Activated CD4-positive, alpha-beta T cell treated with anti-CD3 and anti-CD28 coated beads for 1 hour (primary cell): ENCODE measurements around the gene SH3GL3.

ENCODE experiments used
- DNase-seq: peaks from one replicate; pipeline ENCODE4 v3.0.0-alpha.2; 2020

SH3GL3 gene

DNA sequence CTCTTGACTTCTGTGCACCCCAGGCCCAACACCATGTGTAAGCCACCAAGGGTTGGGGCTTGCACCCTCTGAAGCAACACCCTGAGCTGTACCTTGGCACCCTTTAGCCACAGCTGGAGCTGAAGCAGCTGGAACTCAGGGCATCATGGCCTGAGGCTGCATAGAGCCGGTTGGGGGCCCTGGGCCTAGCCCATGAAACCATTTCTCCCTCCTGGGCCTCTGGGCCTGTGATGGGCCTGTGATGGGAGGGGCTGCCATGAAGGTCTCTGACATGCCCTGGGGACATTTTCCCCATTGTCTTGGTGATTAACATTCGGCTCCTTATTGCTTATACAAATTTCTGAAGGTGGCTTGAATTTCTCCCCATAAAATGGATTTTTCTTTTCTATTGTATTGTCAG, 184.4 kb downstream of the SH3GL3 start:
- no peak for DNase-seq

DNA sequence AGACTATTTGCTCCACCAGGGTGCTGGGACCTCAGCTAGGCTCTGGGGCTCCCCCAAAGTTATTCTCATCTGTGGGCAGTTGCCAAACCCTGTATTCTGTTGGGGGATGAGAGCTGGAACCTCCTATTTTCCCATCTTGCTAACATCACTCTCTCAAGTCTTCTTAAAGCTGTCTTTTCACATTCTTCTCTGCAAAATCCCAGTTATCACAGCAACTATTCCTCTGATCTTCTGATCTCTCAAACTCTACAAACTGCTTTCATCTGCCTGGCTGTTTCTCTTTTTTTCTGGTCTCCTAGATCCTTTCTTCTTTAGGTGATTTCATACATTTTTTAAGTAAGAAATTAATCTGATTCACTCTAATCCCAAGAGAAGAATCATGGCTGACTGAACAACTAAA, 196.1 kb downstream of the SH3GL3 start:
- DNase-seq, result no peak

DNA sequence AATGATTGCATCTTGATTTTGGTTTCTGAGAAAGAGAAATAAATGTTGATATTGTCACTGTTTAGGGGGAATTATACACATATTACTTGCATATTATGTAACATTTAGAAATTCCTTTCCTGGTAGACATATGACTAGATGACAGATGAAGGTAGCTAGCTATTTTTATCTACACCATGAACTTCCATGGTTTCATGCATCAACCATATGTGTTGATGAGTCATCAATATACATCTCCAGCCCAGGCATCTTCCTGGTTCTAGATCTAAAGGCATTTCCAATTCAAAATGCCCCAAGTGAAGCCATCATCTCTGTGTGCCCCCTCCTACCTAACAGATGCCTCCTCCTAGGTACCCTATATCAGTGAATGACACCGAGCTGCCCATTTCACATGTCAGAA, 197.3 kb downstream of the SH3GL3 start:
- DNase-seq, result no peak

DNA sequence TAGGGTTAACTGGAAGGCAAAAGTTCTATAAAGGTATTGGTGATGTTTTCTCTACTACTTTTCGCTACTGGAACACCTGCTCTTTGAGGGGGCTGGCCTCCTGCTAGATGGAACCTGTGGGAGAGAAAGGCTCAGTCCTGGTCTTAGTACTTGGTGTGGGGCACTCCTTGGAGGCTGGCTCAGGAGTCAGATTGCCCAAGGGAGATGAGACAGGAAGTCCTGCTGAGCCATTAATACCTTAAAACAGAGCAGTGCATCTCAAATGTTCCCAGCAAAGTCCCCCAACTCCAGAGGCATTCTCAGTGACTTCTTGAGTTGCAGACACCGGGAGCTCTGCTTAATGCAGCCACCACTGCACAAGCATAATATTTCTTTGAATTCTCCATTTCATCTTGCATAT, 203.7 kb downstream of the SH3GL3 start:
- no peak for DNase-seq

DNA sequence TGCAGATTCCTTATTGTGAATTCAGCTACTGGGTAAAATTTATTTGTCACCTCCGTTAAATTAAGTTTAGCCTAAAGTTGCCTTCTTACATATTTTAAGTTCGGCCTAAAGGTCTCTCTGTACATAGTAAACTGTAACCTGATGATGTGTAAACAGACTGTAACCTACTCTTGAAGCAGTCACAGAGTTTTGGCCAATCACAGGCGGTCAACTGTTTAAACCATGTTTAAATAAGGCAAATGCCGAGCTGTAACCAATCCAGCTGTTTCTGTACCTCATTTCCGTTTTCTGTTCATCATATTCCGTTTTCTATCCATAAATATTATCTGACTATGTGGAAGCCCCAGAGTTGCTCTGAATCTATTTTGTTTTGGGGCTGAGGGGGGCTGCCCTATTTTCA, 204.4 kb downstream of the SH3GL3 start:
- no peak for DNase-seq

DNA sequence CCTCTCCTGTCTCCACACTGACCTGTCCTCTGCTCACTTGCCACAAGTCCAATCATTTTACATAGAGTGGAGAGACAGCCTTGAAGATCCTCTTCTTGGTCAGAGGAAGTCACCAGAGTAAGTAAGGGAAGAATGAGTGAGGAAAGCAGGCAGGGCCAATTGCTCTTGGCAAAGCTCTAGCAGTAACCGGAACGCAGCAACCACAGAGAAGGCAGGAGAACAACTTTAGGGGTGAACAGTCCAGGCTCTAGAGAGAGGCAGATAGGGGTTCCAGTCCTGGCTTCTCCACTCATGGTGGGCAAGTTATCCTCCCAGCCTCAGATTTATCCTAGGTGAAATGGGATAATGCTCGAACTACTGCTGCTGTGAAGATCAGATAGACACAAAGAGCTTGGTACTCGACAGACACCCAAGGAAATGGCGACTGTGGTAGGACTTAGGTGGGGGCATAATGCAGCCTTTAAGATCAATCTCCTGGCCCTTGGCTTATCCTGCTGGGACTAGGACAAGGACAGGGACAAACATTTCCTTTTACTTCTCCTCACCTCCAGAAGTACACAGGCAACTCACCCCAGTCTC, 205.6 kb downstream of the SH3GL3 start:
- DNase-seq, result no peak

DNA sequence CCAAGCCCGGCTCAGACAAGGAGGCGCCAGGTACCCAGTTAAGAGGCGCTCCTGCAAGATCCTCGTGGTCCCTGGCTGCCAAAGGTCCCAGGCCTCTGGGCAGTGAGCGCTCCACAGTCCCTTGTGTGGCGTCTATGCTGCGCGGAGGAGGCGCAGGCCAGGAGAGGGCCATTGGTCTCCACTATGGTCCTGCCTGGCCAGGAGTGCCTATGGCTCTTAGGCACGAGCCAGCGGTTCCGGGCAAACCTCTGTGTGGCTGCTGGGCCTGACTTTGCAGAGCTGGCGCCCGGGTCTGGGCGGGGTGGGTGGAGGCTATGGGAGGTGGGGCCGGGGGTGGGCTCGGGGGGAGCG, 206.1 kb downstream of the SH3GL3 start:
- no peak for DNase-seq

DNA sequence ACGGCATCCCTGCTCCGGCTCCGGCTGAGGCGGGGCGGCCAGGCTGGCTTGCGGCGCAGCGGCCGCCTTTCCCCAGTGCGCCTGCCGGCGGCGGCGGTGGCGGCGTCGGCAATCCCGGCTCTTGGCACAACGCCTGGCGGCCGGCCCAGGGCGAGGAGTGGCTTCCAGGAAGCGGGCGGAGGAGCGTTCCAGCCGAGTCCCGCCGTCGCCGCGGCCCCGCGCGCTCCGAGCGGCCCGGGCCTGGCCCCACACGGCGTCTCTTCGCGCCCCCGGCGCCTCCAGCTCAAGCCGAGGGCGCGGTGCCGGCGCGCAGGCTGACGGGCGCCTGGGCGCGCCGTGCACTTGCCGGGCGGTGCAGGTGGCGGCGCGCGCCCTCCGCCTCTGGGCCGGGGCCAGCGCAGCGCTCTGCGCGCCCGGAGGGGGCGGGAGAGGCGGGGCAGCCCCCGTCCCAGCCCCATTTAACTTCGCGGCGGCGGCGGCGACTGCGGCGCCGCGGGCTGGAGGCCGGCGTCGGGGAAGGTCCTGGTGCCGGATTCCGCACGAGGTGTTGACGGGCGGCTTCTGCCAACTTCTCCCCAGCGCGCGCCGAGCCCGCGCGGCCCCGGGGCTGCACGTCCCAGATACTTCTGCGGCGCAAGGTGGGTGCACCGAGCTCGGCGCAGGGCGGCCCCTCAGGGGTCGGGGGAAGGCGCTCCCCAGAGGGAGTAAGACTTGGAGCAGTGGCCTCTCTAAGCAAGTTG, 206.7 kb downstream of the SH3GL3 start, which contains the start of gene ADAMTSL3:
Gene ADAMTSL3, plus strand, starts transcription at position 485 of the 740 bp plus-strand sequence. CDS start 1,639 bp downstream, outside the sequence.
- no peak for DNase-seq

DNA sequence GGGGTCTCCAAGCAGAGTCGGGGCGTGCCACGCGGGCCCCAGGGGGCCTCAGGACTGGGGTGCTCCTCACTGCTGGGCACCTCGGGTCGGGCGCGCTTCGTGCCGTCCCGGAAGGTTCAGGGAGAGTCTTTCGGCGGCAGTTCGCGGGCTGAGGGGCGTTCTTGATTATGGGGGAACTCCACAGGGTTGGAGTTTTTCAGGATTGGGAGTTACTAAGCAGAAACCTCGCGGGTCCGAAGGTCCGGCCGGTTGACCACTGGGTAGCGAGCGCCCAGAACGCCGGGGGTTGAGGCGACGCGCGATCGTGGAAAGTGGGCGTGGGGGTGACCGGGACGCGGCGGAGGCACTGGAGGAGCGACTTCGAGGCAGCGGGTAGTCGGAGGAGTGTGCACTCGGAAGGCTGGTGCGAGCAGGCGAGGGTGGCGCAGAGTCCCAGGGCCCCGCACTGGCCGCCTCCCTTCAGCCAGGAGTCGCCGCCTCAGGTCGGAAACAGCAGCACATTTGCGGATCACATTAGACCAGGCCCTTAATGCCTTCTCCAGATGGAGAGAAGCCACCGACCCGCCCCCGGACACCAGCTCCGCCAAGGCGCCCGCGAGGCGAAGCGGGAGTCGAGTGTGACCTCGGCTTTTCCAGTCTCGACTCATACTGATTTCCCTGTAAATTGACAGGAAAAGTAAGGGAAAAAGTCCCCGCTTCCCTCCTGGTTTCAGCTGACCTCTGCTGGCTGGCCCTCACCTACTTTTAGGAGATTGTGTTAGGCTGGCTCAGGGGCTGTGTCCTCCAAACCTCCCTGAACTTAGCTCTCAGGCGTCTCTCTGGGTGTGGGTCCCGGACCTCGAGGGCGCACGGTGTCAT, 207.5 kb downstream of the SH3GL3 start:
- DNase-seq, result no peak

DNA sequence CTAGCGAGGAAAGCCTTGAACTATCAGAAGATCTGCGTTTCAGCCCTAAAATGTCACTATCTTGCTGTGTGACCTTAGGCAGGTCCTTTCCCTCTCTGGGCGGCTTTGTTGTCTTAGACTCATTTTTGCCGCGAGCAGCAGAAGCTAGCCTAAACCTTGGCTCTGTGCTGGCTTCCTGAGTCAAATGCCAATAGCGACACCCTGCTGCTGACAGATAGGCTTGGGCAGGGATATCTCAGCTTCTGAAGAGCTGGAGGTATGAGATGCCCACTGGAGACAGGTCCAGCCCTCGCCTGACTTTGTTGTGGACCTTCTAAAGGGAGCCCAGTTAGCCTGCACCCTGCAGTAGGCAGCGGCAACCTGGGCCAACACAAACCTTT, 208.1 kb downstream of the SH3GL3 start:
- DNase-seq, result no peak

DNA sequence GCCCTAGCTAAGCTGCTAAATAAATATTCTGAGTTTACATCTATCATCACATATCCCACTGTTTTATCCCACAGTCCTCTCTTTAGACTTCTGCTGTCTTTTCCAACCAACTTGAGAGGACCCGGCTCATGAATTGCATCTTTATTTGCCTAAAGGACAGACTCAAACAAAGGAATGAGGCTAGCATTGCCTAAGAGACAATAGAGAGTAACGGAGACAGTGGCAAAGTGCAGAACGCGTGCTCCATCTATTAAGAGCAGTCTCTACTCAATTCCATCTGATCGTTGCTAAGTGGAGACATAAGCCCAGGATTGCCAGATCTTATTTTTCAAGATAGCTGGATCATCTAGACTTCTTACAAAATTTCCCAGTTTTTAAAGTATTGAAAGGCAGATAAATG, 209.1 kb downstream of the SH3GL3 start:
- DNase-seq, result no peak

DNA sequence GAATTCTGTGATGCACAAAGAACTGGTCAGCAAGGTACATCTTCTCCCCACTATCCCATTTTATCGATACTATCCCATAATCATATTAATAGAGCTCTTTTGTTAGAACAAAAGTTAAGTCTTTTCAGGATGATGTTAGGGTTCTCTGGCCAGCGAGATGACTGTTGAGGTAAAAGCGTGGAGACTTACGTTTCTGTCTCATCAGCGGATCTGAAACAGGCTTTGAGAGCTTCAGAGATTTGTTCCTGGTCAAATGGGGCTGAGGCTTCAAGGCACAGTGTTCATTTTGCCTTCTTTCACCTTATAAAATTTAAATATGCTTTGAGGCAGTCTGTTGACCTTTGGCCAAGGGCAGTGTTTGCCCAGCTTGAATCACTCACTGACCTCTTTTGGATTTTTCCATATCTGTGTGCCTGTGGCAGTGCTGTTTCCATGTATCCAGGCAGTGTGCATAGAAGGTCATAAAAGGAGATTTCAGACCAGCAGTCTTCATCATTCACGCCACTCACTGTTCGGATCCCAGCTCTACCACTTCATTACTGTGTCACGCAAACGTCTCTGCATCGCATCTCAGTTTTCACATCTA, 209.9 kb downstream of the SH3GL3 start:
- no peak for DNase-seq

DNA sequence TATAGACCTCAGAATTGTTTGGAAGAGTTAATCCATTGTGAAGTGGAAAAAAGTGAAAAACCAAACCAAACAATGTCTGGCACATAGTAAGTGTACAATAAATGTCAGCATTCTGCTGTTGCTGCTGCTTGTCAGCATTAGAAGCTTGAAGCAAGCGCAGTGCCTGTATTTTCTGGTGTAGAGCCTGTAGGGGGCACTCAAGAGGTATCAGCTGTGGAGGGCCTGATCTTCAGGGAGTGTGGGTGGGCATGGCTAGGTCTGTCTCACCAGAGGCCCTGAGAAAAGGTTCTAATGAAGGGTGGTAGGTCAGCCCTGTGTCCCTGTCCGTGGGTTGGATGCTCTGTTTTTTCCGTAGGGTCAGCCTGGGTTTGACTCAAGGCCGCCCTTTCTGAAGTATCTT, 210.4 kb downstream of the SH3GL3 start:
- DNase-seq, result no peak

DNA sequence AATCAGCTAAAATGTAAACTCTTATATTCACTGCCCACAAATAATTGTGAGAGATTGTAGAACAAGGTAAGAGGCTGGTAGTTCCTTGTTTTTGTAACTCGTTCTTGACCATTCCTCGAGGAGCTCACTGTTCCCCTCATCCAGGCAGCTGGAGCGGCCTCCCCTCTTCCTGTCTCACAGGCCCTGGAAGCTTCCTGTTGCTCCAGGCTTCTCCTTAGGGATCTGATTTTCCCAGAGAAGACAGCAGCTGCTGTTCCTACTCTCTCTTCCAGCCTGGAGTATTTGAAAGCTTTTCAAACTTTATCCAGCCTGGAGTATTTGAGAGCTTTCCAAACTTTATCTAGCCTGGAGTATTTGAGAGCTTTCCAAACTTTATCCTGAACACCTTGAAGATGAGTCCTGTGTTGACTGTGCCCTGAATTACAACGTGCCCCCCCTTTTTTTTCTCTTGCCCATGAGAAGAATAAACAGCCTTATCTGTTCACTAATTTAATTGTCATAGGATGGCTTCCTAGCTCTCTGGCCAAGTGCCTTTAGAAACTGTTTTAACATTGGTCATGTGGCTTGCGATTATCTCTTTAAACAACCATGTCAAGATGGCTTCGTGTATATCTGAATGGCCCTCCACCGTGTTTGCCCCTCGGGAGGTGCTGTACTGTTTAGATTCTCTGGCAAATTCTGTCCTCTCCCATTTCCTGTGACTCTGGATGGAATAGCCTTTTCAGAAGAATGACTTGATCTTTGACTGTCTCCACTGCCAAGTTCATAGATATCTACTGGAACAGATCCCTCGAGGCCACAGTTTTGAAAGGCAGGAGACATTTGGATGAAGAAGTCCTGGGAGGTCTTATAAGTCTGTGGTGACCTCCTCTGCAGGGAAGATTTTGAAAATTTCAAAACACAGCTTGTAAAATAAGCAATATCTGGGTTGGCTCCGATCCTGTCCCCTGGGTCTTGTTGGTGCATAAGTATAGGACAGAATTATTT, 211.6 kb downstream of the SH3GL3 start:
- DNase-seq, result no peak

DNA sequence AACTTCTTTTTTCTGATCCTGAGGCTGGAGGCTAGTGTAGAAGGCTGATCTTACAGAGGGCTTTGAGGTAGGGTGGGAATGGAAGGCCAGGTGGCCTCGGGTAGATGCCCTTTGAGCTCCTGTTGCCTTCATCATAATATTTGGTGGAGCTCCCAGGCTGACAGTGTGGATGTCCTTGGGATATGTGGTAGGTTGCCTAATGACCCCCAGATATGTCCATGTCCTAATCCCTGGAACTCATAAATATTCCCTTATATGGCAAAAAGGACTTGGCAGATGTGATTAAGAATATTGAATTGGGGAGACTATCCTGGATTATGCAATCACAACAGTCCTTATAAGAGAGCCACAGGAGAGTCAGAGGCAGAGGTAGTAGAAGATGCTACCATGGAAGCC, 212.3 kb downstream of the SH3GL3 start:
- no peak for DNase-seq

DNA sequence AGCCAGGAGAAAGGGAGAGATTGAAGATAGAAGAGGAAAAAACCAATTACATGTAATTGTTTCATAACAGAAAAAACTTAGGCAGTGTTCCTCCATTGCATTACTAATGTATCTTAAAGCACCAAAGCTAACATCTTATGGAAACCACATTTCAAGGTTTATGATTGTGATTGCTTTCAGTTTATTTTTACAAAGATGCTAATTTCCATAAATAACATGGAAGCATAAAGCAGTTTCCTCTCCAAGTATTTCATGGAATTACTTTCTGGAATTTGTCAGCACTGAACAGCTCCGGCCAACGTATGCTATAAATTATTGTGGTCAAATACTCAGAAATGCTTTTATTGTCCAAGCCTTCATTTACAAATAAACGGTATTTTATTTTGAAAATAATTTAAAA, 218.3 kb downstream of the SH3GL3 start:
- no peak for DNase-seq
